AG04450 (cell line): ENCODE data around the gene MOB3A. TPM values are rescaled to one million over a fixed set of nuclear protein-coding genes. Genes with fewer than 3 reads are reported as not detected.

ENCODE experiments used
- CTCF ChIA-PET: fragments of 300-600, 350-600 bp; formaldehyde crosslinking; extraction: SDS; loops from one replicate; lab custom pipeline; 2022; ENCODE audit warnings: antibody characterized with exemption, inconsistent platforms; lab: Charles Lee
- POLR2A ChIA-PET: fragments of 350-600 bp; formaldehyde crosslinking; extraction: SDS; loops from one replicate; lab custom pipeline; 2021; ENCODE audit warnings: antibody characterized with exemption, inconsistent platforms; lab: Yijun Ruan, JAX
- DNase-seq: peaks from one replicate; pipeline ENCODE4 v3.0.0-alpha.2; 2011; ENCODE audit warnings: low read depth, low spot score
- H3K27ac ChIP-seq: one replicate; pipeline ENCODE4 v1.5.1; 2012; ENCODE audit warnings: low read depth, low read length, control low read depth
- H3K27me3 ChIP-seq: one replicate; pipeline ENCODE4 v1.6.0; 2012; ENCODE audit warnings: low read length; ENCODE audit not compliant: control insufficient read depth, insufficient read depth
- H3K4me3 ChIP-seq: 2 replicates; pipeline ENCODE4 v1.5.1; 2011; ENCODE audit warnings: mild to moderate bottlenecking, low read depth, low read length, control low read depth
- H3K9me3 ChIP-seq: 2 replicates; pipeline ENCODE4 v1.5.1; 2012; ENCODE audit warnings: low read length; ENCODE audit not compliant: control insufficient read depth, insufficient read depth
- polyA plus RNA-seq: library from polyadenylated mRNA; depleted of rRNA; stranded (reverse); fragments of >200 nt; gene quantifications from 2 replicates; pipeline ENCODE4 v1.2.3, GENCODE V29; 2011
- TF ChIP-seq, protein P1 (sequence below): IDR thresholded peaks from 2 replicates; pipeline ENCODE4 v1.5.1; 2011; ENCODE audit warnings: low read depth, low read length, control low read depth, inconsistent platforms

The MOB3A gene
- polyA plus RNA-seq, 1 experiment: 20.5 TPM

DNA sequence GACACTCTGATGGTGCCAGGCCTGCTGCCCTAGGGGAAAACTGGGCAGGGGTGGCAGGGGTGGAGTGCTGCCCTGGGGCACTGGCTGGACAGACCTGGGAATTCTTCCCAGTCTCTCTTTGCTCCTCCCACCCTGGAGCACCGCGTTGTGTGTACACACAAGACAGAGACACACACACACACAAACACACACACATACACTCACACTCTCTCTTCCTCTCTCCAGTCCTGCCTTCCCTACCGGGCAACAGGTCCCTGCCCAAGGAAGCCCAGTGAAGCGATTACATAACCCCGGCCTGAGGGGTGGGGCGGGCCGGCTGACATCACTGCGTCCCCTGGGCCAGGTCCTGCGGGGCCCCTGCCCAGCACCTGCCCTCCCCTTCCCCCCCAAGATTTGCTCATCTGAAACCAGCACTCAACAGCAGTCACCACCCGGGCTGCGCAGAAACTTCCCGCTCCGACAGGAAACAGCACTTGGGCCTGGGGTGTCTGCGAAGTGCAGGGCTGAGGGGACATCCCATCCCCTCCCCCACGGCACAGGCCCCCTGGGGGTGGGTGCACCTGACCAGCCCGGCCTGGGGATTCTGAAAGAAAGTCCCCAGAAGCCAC lies 46.3 kb downstream of the MOB3A start:
- TF ChIP-seq, protein P1, sequence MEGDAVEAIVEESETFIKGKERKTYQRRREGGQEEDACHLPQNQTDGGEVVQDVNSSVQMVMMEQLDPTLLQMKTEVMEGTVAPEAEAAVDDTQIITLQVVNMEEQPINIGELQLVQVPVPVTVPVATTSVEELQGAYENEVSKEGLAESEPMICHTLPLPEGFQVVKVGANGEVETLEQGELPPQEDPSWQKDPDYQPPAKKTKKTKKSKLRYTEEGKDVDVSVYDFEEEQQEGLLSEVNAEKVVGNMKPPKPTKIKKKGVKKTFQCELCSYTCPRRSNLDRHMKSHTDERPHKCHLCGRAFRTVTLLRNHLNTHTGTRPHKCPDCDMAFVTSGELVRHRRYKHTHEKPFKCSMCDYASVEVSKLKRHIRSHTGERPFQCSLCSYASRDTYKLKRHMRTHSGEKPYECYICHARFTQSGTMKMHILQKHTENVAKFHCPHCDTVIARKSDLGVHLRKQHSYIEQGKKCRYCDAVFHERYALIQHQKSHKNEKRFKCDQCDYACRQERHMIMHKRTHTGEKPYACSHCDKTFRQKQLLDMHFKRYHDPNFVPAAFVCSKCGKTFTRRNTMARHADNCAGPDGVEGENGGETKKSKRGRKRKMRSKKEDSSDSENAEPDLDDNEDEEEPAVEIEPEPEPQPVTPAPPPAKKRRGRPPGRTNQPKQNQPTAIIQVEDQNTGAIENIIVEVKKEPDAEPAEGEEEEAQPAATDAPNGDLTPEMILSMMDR: no peak
- Histone ChIP-seq H3K4me3 (peak overlapping the region; percentile 82), H3K27me3 (no peaks in the 10 kb centered on the region), H3K27ac (no peak overlapping the region), H3K9me3 (no peaks in the 10 kb centered on the region; the same call in 1 of the 2 replicates)
- no peak for DNase-seq
- ChIA-PET POLR2A (interaction anchor here (0.6 kb wide), 1 partner anchor 77 kb away, joined by 5 read pairs; no protein-coding TSS in a partner anchor), CTCF (no interaction called here)

DNA sequence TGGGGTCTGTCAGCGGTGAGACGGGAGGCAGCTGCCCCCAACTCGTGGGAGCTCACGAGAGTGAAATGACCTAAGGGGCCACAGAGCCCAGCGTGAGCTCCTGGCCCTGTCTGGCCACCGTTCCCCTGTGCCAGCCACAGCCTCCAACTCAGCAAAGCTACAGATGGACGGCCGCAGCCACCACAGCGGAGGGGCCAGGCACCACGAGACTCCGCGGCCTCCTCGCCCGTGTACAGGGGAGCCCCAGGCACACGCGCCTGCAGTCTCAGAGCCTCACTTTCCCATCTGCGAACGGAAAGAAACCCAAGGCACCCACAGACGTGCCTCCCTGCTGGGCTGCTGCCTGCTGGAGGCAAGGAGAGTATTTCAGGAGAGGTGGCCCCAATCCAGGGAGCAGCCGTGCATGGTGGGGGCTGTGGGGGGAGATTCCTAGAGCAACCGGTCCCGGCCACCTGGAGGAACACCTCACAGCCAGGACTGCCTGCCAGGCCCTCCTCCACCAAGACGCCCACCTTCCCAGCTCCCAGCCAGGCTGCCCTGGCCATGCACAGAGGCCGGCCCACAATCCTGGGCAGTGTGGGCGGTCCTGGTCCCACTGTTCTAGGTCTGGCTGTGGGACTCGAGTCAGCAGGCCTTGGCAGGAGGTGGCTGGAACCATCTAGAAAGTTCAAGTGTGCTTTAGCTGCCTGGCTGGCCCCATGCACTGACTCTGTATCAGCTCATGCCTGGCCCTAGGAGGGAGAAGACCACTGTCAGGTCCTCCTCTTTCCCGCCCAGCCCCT lies 47.0 kb downstream of the MOB3A start:
- POLR2A ChIA-PET: interaction anchor here (1.0 kb wide), 1 partner anchor 11 kb away, joined by 4 read pairs; no protein-coding TSS in a partner anchor
- Histone ChIP-seq H3K27me3 (no peaks in the 10 kb centered on the region), H3K27ac (no peak overlapping the region), H3K4me3 (peak overlapping the region; percentile 82), H3K9me3 (no peaks in the 10 kb centered on the region; the same call in 1 of the 2 replicates)
- DNase-seq: no peak
- CTCF ChIA-PET: interaction anchor here (0.8 kb wide), 1 partner anchor 21 kb away, joined by 3 read pairs; no protein-coding TSS in a partner anchor
- TF ChIP-seq, protein P1: no peak

DNA sequence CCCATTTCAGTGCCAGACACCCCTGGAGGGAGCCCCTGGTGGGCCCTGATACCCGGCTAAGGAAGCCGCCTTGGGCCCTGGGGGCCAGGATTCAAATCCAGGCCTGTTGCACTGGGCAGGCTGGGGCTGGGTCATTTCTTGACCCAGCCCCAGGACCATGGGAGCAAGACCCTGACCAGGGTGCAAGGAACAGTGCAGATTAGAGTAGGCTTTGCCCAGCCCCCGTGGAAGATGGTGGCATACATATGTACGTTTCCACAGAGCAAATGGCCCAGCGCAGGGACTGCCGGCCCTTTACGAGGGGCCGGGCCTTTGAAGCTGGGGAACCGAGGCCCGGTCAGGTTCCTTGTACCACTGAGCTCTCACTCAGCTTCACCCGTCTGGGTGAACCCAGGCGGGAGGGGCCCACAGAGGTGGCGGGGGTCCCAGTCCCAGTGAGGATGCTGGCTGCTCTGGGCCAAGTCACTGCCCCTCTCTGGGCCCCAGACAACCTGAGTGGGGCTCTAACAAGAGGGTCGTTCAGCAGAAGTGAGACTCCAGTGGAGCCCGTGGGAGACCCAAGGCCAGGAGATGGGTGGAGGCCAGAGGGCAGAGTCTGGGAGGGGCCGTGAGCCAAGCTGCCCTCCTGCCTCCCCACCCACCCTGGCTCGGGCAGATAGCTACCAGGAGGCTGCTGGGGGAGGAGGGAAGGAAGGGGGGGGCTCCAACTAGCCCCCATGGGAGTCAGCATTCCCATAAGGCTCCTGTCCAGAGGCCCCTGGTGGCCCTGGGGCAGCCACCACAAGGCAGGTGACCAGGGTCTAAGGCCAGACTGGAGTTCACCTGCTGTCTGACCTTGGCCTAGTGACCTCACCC lies 47.8 kb downstream of the MOB3A start:
- CTCF ChIA-PET: interaction anchor here (0.6 to 0.8 kb wide), 3 partner anchors 13 to 1515 kb away, joined by 3 to 5 read pairs (median 4); no protein-coding TSS in a partner anchor
- no peaks in the 10 kb centered on the region for H3K27me3 ChIP-seq
- no peaks in the 10 kb centered on the region for H3K9me3 ChIP-seq
- H3K27ac ChIP-seq: no peak overlapping the region
- TF ChIP-seq, protein P1: no peak
- POLR2A ChIA-PET: interaction anchor here (1.0 kb wide), 1 partner anchor 12 kb away, joined by 4 read pairs; no protein-coding TSS in a partner anchor
- no peak for DNase-seq
- H3K4me3 ChIP-seq: 0 out of 2 replicates have a peak overlapping the region, but pooled peaks have one; percentile 82

DNA sequence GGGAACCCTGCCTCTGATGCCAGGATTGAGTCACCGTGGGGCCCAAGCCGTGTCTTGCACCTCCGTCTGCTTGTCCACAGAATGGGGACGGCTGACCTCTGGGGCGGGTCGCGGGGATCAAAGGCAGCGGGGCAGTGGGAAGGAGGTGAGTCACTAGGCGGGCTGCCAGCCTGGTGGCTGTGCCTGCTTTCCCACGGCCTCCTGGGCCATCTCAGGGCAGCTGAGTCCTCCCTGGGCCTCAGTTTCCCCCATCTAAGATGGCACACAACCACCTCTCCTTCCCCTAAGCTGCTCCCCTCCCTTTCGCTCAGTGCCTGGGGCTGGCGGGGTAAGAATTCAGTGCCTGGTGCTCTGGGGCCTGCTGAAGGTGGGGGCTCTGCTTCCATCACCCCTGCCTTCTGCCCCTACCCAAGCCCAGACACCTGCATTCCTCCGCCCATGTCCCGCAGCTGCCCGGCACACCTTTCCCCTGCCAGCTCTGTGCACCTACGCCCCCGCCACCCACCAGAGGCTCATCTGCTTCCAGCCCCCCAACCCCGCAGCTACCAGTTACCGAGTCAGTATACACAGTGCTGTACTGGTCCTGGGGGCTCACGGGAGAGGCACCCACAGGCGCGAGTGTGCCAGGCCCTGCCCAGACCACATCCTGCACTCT lies 48.5 kb downstream of the MOB3A start:
- DNase-seq: no peak
- ChIA-PET CTCF (interaction anchor here (0.6 kb wide), 1 partner anchor 344 kb away, joined by 3 read pairs; no protein-coding TSS in a partner anchor), POLR2A (interaction anchor here (1.0 kb wide), 1 partner anchor 13 kb away, joined by 4 read pairs; no protein-coding TSS in a partner anchor)
- Histone ChIP-seq H3K4me3 (no peak overlapping the region), H3K9me3 (no peaks in the 10 kb centered on the region), H3K27ac (no peak overlapping the region), H3K27me3 (no peaks in the 10 kb centered on the region)
- TF ChIP-seq, protein P1: no peak
